Skeletal muscle tissue (tissue), 4 donors: ENCODE results near the gene ARMH4. TPM values are rescaled to one million over a fixed set of nuclear protein-coding genes. Genes with fewer than 3 reads are reported as not detected.

Experiments
- H3K27ac ChIP-seq: one replicate; pipeline ENCODE4 v1.7.0; 2013; ENCODE audit warnings: mild to moderate bottlenecking, low read depth, low read length, inconsistent platforms
- H3K27me3 ChIP-seq, 3 donors: one replicate each; pipeline ENCODE4 v1.7.0; 2013; ENCODE audit warnings: low read length in 3 of 3; ENCODE audit not compliant: control insufficient read depth in 3 of 3, insufficient read depth in 3 of 3
- H3K36me3 ChIP-seq, 3 donors: one replicate each; pipeline ENCODE4 v1.7.0; 2013; ENCODE audit warnings: low read length in 3 of 3; ENCODE audit not compliant: control insufficient read depth in 3 of 3, insufficient read depth in 3 of 3
- H3K4me1 ChIP-seq, 3 donors: one replicate each; pipeline ENCODE4 v1.7.0; 2013; ENCODE audit warnings: low read length in 3 of 3, mild to moderate bottlenecking in 3 of 3; ENCODE audit not compliant: control insufficient read depth in 3 of 3, insufficient read depth in 3 of 3
- H3K4me3 ChIP-seq, 3 donors: one replicate each; pipeline ENCODE4 v1.7.0; 2013; ENCODE audit warnings: low read length in 3 of 3
- H3K9ac ChIP-seq, 3 donors: one replicate each; pipeline ENCODE4 v1.7.0; 2013; ENCODE audit warnings: low read length in 3 of 3, mild to moderate bottlenecking in 3 of 3, moderate library complexity in 2 of 3, low read depth in 1 of 3
- H3K9me3 ChIP-seq, 3 donors: one replicate each; pipeline ENCODE4 v1.7.0; 2013; ENCODE audit warnings: low read length in 3 of 3; ENCODE audit not compliant: control insufficient read depth in 3 of 3
- total RNA-seq: library from RNA; depleted of rRNA; stranded (reverse); fragments of >200 nt; gene quantifications from one replicate; pipeline ENCODE4 v1.2.3, GENCODE V29; 2014
- donor health status: Osteomylitis.

The ARMH4 gene
- total RNA-seq, 1 donor from 2014 or later = 6.8 TPM

DNA sequence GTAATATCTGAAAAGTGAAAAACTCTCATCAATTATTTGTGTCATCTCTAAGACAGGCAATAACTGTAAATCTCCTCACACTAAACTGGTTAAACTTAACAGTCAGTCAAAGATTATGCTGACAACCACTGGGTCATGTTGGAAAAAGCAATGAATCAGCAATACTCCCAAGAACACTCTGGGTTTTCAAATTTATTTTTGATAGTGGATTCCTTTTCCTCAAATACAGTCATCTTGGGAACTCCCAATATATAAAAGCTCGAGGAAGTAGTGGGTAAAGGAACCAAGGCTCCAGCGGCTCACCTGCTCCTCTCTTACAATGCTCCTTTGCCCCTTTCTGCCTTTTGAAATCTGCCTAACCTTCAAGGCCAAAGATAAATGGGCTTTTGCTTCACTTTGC is 70.0 kb downstream of the ARMH4 start:
- Histone ChIP-seq H3K36me3 (no peaks in the 10 kb centered on the region), H3K9me3 (no peaks in the 10 kb centered on the region), H3K27me3 (no peaks in the 10 kb centered on the region), H3K27ac (no peak overlapping the region), H3K9ac (no peak overlapping the region), H3K4me1 (no peaks in the 10 kb centered on the region), H3K4me3 (no peak overlapping the region)

DNA sequence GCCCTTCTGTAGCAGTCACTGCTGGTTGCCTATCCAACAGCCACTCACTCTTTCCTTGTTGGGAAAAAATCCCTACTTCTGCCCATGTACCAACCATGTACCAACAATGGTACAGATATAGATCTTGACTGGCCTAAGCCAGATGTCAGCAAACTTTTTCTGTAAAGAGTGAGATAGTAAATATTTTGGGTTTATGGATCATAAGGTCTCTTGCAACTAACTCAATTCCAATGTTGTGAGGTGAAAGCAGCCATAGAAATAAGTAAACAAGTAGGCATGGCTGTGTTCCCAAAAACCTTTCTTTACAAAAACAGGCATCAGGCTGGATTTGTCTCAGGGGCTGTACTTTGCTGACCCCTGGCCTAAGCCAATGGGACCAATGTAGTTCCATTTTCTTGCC is 73.5 kb downstream of the ARMH4 start:
- no peaks in the 10 kb centered on the region for H3K4me1 ChIP-seq

DNA sequence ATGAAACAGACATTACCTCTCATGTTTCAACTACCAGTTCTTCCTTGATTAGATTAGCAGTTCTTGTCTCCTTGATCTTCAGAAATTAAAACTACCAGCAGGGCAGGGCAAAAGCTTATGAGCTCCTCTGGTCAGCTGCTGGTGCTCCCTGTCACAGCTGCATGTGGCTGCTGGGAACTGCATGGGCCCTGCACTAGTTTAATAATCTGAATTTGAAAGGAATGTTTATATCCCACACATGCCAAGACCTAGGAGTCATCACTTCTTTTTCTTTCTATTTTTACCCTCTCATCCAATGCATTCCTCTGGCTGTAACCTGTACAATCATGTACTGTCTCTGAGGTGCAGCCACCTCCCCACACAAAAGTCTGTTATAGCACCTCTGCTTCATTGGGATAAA is 73.9 kb downstream of the ARMH4 start:
- H3K9ac ChIP-seq = no peak overlapping the region

More for the DNA sequence above, 73.5 kb downstream of the ARMH4 start:
- Histone ChIP-seq H3K36me3 (no peaks in the 10 kb centered on the region), H3K9me3 (no peaks in the 10 kb centered on the region), H3K27me3 (no peaks in the 10 kb centered on the region), H3K4me3 (no peak overlapping the region), H3K27ac (no peak overlapping the region), H3K9ac (no peak overlapping the region)

DNA sequence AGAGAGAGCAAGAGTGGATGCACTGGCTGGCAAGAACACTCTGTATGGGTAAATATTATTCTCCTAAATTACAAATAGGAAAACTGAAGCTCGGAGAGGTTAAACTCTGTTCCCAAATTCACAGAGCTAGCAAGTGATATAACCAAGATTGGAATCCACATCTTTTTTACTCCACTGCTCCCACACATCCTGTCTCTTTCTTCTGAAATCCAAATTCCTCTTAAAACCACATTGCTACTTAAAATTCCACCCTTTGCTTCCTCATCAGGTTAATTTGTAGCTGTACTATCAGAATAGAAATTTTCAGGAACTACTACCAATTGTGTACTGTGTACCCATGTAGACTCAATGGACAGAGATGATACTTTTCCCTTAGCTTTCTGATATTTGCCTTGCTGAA is 74.4 kb downstream of the ARMH4 start:
- Histone ChIP-seq H3K9ac (no peak overlapping the region), H3K27me3 (no peaks in the 10 kb centered on the region), H3K36me3 (no peaks in the 10 kb centered on the region), H3K4me1 (no peaks in the 10 kb centered on the region), H3K27ac (no peak overlapping the region), H3K9me3 (no peaks in the 10 kb centered on the region), H3K4me3 (no peak overlapping the region)

More for the DNA sequence above, 73.9 kb downstream of the ARMH4 start:
- no peaks in the 10 kb centered on the region for H3K9me3 ChIP-seq
- H3K4me3 ChIP-seq = no peak overlapping the region
- H3K27me3 ChIP-seq = no peaks in the 10 kb centered on the region
- H3K36me3 ChIP-seq = no peaks in the 10 kb centered on the region
- no peaks in the 10 kb centered on the region for H3K4me1 ChIP-seq
- no peak overlapping the region for H3K27ac ChIP-seq

DNA sequence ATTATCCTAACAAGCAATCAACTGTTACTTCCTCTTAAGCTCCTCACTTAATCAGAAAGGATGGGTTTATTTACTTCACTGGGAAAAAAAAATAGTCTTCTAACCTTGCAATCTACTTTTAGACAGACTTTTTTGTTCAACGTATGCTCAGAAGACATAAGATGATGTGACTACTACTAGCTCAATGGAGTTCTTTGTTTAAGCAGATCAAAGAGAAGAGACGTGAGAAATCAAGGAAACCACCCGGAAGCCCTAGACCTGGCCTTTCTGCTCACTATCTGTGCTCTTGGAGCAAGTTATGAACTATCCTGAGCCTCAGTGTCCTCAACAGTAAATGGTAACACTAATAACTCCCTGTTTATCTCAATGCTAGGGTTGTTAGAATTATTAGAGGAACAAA is 78.5 kb downstream of the ARMH4 start:
- no peak overlapping the region for H3K9ac ChIP-seq
- no peaks in the 10 kb centered on the region for H3K36me3 ChIP-seq
- H3K27me3 ChIP-seq = no peaks in the 10 kb centered on the region
- H3K4me3 ChIP-seq = no peak overlapping the region
- H3K4me1 ChIP-seq = no peaks in the 10 kb centered on the region
- H3K9me3 ChIP-seq = no peaks in the 10 kb centered on the region
- no peak overlapping the region for H3K27ac ChIP-seq

DNA sequence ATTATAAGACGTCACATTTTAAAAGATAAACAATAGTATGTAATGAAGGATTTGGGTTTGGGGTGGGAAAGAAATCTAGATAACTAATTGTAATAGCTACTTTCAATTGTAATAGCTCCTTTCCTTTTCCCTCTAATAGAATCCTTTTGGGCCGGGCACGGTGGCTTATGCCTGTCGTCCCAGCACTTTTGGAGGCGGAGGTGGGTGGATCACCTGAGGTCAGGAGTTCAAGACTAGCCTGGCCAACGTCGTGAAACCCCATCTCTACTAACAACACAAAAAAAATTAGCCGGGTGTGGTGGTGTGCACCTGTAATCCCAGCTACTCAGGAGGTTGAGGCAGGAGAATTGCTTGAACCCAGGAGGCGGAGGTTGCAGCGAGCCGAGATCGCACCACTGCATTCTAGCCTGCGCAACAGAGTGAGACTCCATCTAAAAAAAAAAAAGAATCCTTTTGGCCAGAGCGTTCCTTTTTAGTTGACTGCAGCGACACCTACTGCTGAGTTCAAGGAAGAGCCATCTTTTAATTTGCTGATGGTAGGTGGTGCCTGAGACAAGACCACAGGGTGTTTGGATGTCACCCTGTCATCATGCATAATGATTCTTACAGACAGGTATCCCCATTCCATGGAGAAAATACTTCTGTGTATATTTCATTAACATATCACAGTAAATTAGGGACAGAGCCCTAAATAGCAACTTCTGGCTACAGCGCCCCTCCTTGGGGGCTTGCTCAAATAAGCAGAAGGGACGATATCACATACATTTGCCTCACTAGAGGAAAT is 79.5 kb downstream of the ARMH4 start:
- Histone ChIP-seq H3K27me3 (no peaks in the 10 kb centered on the region), H3K4me1 (no peaks in the 10 kb centered on the region), H3K36me3 (no peaks in the 10 kb centered on the region), H3K9ac (no peak overlapping the region), H3K9me3 (no peaks in the 10 kb centered on the region), H3K27ac (no peak overlapping the region), H3K4me3 (peak overlapping the region in 2 of 3 donors; percentile 30 to 46)

DNA sequence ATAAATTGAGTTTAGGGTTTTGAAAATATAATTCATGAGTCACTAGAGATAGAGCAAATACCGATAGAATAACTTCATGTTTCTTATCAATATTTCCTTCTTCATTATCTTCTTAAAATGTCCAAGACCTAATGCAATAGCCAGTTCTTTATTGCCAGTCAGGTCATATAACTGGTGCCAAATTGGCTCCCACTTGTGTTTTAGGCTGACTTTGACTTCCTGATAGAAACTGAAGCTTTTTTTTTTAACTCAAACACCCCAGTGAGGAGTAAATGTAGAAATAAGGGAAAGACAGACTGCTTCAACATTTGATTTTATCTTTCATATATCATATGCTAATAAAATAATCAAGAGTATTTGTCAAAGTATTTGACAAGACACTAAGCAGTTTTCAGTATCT is 80.7 kb downstream of the ARMH4 start:
- no peaks in the 10 kb centered on the region for H3K36me3 ChIP-seq
- no peak overlapping the region for H3K9ac ChIP-seq
- H3K4me1 ChIP-seq = no peaks in the 10 kb centered on the region
- H3K4me3 ChIP-seq = no peak overlapping the region
- no peaks in the 10 kb centered on the region for H3K27me3 ChIP-seq
- no peaks in the 10 kb centered on the region for H3K9me3 ChIP-seq
- no peak overlapping the region for H3K27ac ChIP-seq

DNA sequence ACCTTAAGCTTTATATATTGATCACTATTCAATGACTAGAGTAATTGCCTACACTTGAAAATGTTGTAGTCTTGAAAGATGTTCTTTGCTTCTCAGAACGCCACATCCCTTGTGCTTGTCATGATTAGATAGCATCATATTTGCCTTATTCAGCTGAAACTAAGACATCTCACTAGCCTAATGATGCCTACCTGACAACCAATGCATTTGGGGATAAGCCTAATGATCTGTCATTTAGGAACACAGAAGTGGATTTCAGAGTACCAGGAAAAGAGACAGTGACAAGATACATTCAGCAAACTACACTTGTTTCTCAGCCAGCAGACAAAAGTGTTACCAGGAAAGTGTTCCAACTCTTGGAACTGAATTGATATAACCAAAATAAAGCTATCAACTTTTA is 83.7 kb downstream of the ARMH4 start:
- no peaks in the 10 kb centered on the region for H3K4me1 ChIP-seq
- no peak overlapping the region for H3K9ac ChIP-seq
- no peaks in the 10 kb centered on the region for H3K9me3 ChIP-seq
- H3K4me3 ChIP-seq = no peak overlapping the region
- H3K27ac ChIP-seq = no peak overlapping the region
- H3K36me3 ChIP-seq = no peaks in the 10 kb centered on the region
- H3K27me3 ChIP-seq = no peaks in the 10 kb centered on the region

DNA sequence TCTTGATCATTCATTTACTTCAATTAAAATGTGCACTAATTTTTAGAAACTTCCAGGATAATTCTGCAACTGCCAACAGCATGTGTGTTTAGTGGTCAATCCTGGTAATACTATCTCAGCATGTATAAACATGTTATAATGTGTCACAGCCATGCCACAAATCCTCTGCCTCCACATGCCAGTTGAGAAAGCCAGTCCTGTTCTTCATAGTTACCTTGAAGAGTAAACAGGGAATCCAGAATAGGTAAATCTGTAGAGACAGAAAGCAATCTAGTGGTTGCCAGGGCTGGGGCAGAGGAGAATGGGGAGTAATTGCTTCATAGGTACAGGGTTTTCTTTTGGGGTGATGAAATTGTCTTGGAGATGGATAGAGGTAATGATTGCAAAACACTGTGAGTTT is 85.9 kb downstream of the ARMH4 start:
- no peak overlapping the region for H3K4me3 ChIP-seq
- H3K9me3 ChIP-seq = no peaks in the 10 kb centered on the region
- H3K9ac ChIP-seq = no peak overlapping the region
- H3K27me3 ChIP-seq = no peaks in the 10 kb centered on the region
- no peaks in the 10 kb centered on the region for H3K4me1 ChIP-seq
- H3K36me3 ChIP-seq = no peaks in the 10 kb centered on the region
- H3K27ac ChIP-seq = no peak overlapping the region

DNA sequence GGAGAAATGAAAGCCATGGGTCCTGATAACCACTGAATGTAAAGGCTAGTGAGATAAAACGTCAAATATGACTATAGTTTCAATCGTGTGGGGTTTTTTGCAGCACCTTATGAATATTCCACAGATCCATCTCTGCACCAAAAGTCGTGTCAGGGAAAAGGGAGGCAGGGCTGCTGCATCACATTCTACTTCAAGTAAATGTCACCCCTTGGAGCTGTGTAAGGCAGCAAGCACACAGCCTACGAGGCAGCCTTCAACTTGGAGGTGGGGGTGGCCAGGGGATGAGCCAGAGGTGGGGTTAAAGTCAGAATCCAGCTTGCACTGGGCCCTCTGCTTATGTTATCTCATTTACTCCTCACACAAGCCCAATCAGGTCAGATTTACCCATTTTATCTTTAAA is 90.4 kb downstream of the ARMH4 start:
- H3K4me1 ChIP-seq = no peaks in the 10 kb centered on the region
- no peak overlapping the region for H3K4me3 ChIP-seq
- no peaks in the 10 kb centered on the region for H3K36me3 ChIP-seq
- no peaks in the 10 kb centered on the region for H3K9me3 ChIP-seq
- H3K27ac ChIP-seq = no peak overlapping the region
- H3K27me3 ChIP-seq = no peaks in the 10 kb centered on the region
- H3K9ac ChIP-seq = no peak overlapping the region
